ENCODE measurements around the gene SYT17.

DNA sequence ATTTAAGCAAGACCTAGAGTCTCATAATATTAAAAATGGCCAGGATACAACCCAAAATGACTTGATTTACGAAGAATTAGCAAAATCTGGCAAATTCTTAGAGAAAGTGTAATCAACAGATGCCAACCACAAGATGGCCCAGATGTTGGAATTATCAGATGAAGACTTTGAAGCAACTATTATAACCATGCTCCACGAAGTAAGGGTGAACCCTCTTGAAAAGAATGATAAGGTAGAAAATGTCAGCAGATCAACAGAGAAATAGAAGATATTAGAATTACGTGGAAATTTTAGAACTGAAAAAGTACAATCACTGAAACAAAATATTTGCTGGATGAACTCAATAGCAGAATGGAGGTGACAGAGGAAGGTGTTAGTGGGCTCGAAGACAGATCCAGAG is 67.4 kb downstream of the SYT17 start:
- TF ChIP-seq CTCF (IDR thresholded peaks at IDR 0.05; ENCODE audit: low read depth, low read length) (no peak), MAX (IDR thresholded peaks at IDR 0.05; ENCODE audit: low read depth, low read length) (no peak), POLR2A (IDR thresholded peaks at IDR 0.05; ENCODE audit: extremely low read depth, insufficient read length) (no peak), MYC (IDR thresholded peaks at IDR 0.05; ENCODE audit: low read depth, low read length) (no peak)

Data from NB4 (cell line).